OCI-LY3 (cell line): ENCODE data around the gene ATP4B.

ENCODE experiments used
- CTCF ChIP-seq: fragments of 200-600, 300-600 bp; sonication (generic); IDR thresholded peaks from 2 replicates; pipeline ENCODE4 v1.5.1; 2014; ENCODE audit warnings: antibody characterized with exemption, low read length, low read depth
- EZH2phosphoT487 ChIP-seq: fragments of 200-600 bp; shearing (Covaris generic); IDR thresholded peaks from 2 replicates; pipeline ENCODE4 v1.6.1; 2018; ENCODE audit warnings: antibody characterized with exemption, mixed run types, low read depth

GRCh38 chr13:113616281-113616906 is 41.6 kb downstream of the ATP4B start:
- TF ChIP-seq CTCF (no peak), EZH2phosphoT487 (no peak)
